ENCODE measurements around the gene MYH14.

GRCh38 chr19:50250450-50251136 lies 47.2 kb downstream of the MYH14 start:
- TF ChIP-seq GATA3 (IDR thresholded peaks at IDR 0.05; ENCODE audit: low read depth, low read length) (no peak), GATA2 (IDR thresholded peaks at IDR 0.05; ENCODE audit: low read depth, low read length) (no peak)

All from SH-SY5Y (cell line).